ENCODE data around the gene HECTD1. TPM values are rescaled to one million over a fixed set of nuclear protein-coding genes. Genes with fewer than 3 reads are reported as not detected.
"Not testable (repeated sequence)": the region's sequence is repeated elsewhere in the genome, so short reads cannot be mapped to it uniquely, and the experiment has no call there.

Gene HECTD1
- total RNA-seq, 1 donor from 2014 or later = 291 TPM

- Histone ChIP-seq H3K27me3 (ENCODE audit: control insufficient read depth, insufficient read depth, low read length) (no peaks in the 10 kb centered on the region), H3K4me3 (ENCODE audit: low read depth, low read length) (no peak overlapping the region), H3K36me3 (ENCODE audit: control insufficient read depth, insufficient read depth, low read length) (no peaks in the 10 kb centered on the region)
- FAIRE-seq (no peak), DNase-seq (ENCODE audit: low read depth) (peak; percentile 88)
- no peak for TF ChIP-seq CTCF (IDR thresholded peaks at IDR 0.05; ENCODE audit: insufficient read depth, low read length, severe bottlenecking)
Observed at GRCh38 chr14:31059152-31059924, 148.3 kb downstream of the HECTD1 start.

GRCh38 chr14:31057701-31058364, 149.8 kb downstream of the HECTD1 start:
- no peak for DNase-seq (ENCODE audit: low read depth)
- Histone ChIP-seq H3K27me3 (ENCODE audit: control insufficient read depth, insufficient read depth, low read length) (no peaks in the 10 kb centered on the region), H3K36me3 (ENCODE audit: control insufficient read depth, insufficient read depth, low read length) (no peaks in the 10 kb centered on the region), H3K4me3 (ENCODE audit: low read depth, low read length) (no peak overlapping the region)
- TF ChIP-seq CTCF (IDR thresholded peaks at IDR 0.05; ENCODE audit: insufficient read depth, low read length, severe bottlenecking) = no peak
- no peak for FAIRE-seq

- Histone ChIP-seq H3K36me3 (ENCODE audit: control insufficient read depth, insufficient read depth, low read length) (no peaks in the 10 kb centered on the region), H3K27me3 (ENCODE audit: control insufficient read depth, insufficient read depth, low read length) (no peaks in the 10 kb centered on the region), H3K4me3 (ENCODE audit: low read depth, low read length) (no peak overlapping the region)
- DNase-seq (ENCODE audit: low read depth) (peak; percentile 71), FAIRE-seq (no peak)
- no peak for TF ChIP-seq CTCF (IDR thresholded peaks at IDR 0.05; ENCODE audit: insufficient read depth, low read length, severe bottlenecking)
Observed at GRCh38 chr14:31057035-31057434, 150.6 kb downstream of the HECTD1 start.

GRCh38 chr14:31052905-31053586, 154.5 kb downstream of the HECTD1 start:
- FAIRE-seq; H3K4me3 ChIP-seq (ENCODE audit: low read depth, low read length); DNase-seq (ENCODE audit: low read depth); H3K27me3 ChIP-seq (ENCODE audit: control insufficient read depth, insufficient read depth, low read length); H3K36me3 ChIP-seq (ENCODE audit: control insufficient read depth, insufficient read depth, low read length): not testable (repeated sequence)

DNA sequence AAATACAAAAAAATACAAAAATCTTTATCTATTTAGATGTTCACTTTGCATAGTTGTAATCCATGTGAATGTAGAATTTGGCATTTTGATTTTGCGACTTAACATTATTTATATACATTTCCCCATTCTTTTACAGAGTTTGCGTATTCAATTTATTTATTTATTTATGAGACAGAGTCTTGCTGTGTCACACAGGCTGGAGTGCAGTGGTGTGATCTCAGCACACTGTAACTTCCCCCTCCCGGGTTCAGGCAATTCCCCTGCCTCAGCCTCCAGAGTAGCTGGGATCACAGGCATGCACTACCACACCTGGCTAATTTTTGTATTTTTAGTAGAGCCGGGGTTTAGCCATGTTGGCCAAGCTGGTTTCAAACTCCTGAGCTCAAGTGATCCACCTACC, 156.1 kb downstream of the HECTD1 start:
- Histone ChIP-seq H3K36me3 (ENCODE audit: control insufficient read depth, insufficient read depth, low read length) (no peaks in the 10 kb centered on the region), H3K4me3 (ENCODE audit: low read depth, low read length) (no peak overlapping the region), H3K27me3 (ENCODE audit: control insufficient read depth, insufficient read depth, low read length) (no peaks in the 10 kb centered on the region)
- no peak for FAIRE-seq
- DNase-seq (ENCODE audit: low read depth) = peak; percentile 31
- TF ChIP-seq CTCF (IDR thresholded peaks at IDR 0.05; ENCODE audit: insufficient read depth, low read length, severe bottlenecking) = no peak

- Histone ChIP-seq H3K36me3 (ENCODE audit: control insufficient read depth, insufficient read depth, low read length) (no peaks in the 10 kb centered on the region), H3K4me3 (ENCODE audit: low read depth, low read length) (no peak overlapping the region), H3K27me3 (ENCODE audit: control insufficient read depth, insufficient read depth, low read length) (no peaks in the 10 kb centered on the region)
- no peak for FAIRE-seq
- DNase-seq (ENCODE audit: low read depth) = no peak
- no peak for TF ChIP-seq CTCF (IDR thresholded peaks at IDR 0.05; ENCODE audit: insufficient read depth, low read length, severe bottlenecking)
Observed at GRCh38 chr14:31051023-31051422, 156.6 kb downstream of the HECTD1 start.
